HG02571 (cell line): ENCODE measurements around the gene FADS6.
"Not testable (repeated sequence)": the region's sequence is repeated elsewhere in the genome, so short reads cannot be mapped to it uniquely, and the experiment has no call there.

Source experiments
- ATAC-seq: cut with Tn5 transposase; IDR thresholded peaks from one replicate; pipeline ENCODE4 v1.9.1; 2021; ENCODE audit warnings: mild to moderate bottlenecking, moderate library complexity; ENCODE audit not compliant: unreplicated experiment

FADS6 gene

GRCh38 chr17:74870512-74870911, 22.9 kb downstream of the FADS6 start:
- no peak for ATAC-seq

GRCh38 chr17:74870028-74870427, 23.4 kb downstream of the FADS6 start:
- not testable (repeated sequence) for ATAC-seq

- ATAC-seq = no peak
These were observed 24.6 kb downstream of the FADS6 start for GRCh38 chr17:74868908-74869255.

- no peak for ATAC-seq
These were observed 25.1 kb downstream of the FADS6 start for GRCh38 chr17:74868251-74868907.

GRCh38 chr17:74866198-74866835, 27.1 kb downstream of the FADS6 start:
- no peak for ATAC-seq

GRCh38 chr17:74865504-74866197, 27.8 kb downstream of the FADS6 start:
- no peak for ATAC-seq

GRCh38 chr17:74864866-74865395, 28.5 kb downstream of the FADS6 start:
- no peak for ATAC-seq

- ATAC-seq = no peak
These were observed 29.1 kb downstream of the FADS6 start for GRCh38 chr17:74864297-74864865.

GRCh38 chr17:74863420-74864296, 29.8 kb downstream of the FADS6 start:
- ATAC-seq = no peak

- ATAC-seq = no peak
These were observed 30.5 kb downstream of the FADS6 start for GRCh38 chr17:74862919-74863318.

GRCh38 chr17:74862108-74862901, 31.1 kb downstream of the FADS6 start:
- no peak for ATAC-seq

GRCh38 chr17:74861662-74862107, 31.7 kb downstream of the FADS6 start:
- ATAC-seq = no peak

GRCh38 chr17:74860872-74861661, 32.4 kb downstream of the FADS6 start:
- no peak for ATAC-seq

- ATAC-seq = no peak
These were observed 33.1 kb downstream of the FADS6 start for GRCh38 chr17:74860229-74860871.

- no peak for ATAC-seq
These were observed 33.8 kb downstream of the FADS6 start, which contains the start of gene GRIN2C for GRCh38 chr17:74859459-74860228. Gene GRIN2C (minus strand): TSS chr17:74859885. CDS start chr17:74855092, 4,793 bp downstream.

- ATAC-seq = no peak
These were observed 34.6 kb downstream of the FADS6 start for GRCh38 chr17:74858672-74859458.

GRCh38 chr17:74857191-74857590, 36.2 kb downstream of the FADS6 start:
- no peak for ATAC-seq
